Measurements from ENCODE around the gene B3GALT2.

The B3GALT2 gene

GRCh38 chr1:193144999-193145398 is 41.4 kb downstream of the B3GALT2 start:
- Histone ChIP-seq H3K9me3 (ENCODE audit: control insufficient read depth, low read length) (no peaks in the 10 kb centered on the region), H3K27me3 (ENCODE audit: control insufficient read depth, insufficient read depth, low read length, poor library complexity, severe bottlenecking) (no peaks in the 10 kb centered on the region), H3K4me3 (ENCODE audit: insufficient read depth, low read depth, low read length) (no peak overlapping the region), H3K27ac (ENCODE audit: insufficient read depth, low read depth, low read length, poor library complexity, severe bottlenecking) (no peak overlapping the region), H3K4me1 (ENCODE audit: control insufficient read depth, insufficient read depth, low read length) (no peaks in the 10 kb centered on the region), H3K36me3 (ENCODE audit: control insufficient read depth, insufficient read depth, low read length) (peaks cover 14% of the 10 kb centered on the region)
- 100% methylated on average over 1 of the region's 1 CpG; no CpG with 5 or more reads in 1 of the 2 experiments for WGBS, 2 experiments

- no peaks in the 10 kb centered on the region for H3K27me3 ChIP-seq (ENCODE audit: control insufficient read depth, insufficient read depth, low read length, poor library complexity, severe bottlenecking)
- 95 to 98% methylated on average over 4 to 5 of the region's 5 CpGs for WGBS, 2 experiments
- no peak overlapping the region for H3K4me3 ChIP-seq (ENCODE audit: insufficient read depth, low read depth, low read length)
- no peaks in the 10 kb centered on the region for H3K4me1 ChIP-seq (ENCODE audit: control insufficient read depth, insufficient read depth, low read length)
- no peaks in the 10 kb centered on the region for H3K9me3 ChIP-seq (ENCODE audit: control insufficient read depth, low read length)
- peaks cover 17% of the 10 kb centered on the region for H3K36me3 ChIP-seq (ENCODE audit: control insufficient read depth, insufficient read depth, low read length)
- no peak overlapping the region for H3K27ac ChIP-seq (ENCODE audit: insufficient read depth, low read depth, low read length, poor library complexity, severe bottlenecking)
Measured at GRCh38 chr1:193144361-193144938, 42.0 kb downstream of the B3GALT2 start.

- peaks cover 14% of the 10 kb centered on the region for H3K36me3 ChIP-seq (ENCODE audit: control insufficient read depth, insufficient read depth, low read length)
- WGBS, 2 experiments = 80 to 100% methylated on average over 1 of the region's 1 CpG
Measured at GRCh38 chr1:193143285-193143684, 43.1 kb downstream of the B3GALT2 start.

GRCh38 chr1:193142409-193142808 is 44.0 kb downstream of the B3GALT2 start:
- 92 to 100% methylated on average over 1 of the region's 2 CpGs for WGBS, 2 experiments
- no peaks in the 10 kb centered on the region for H3K27me3 ChIP-seq (ENCODE audit: control insufficient read depth, insufficient read depth, low read length, poor library complexity, severe bottlenecking)
- H3K27ac ChIP-seq (ENCODE audit: insufficient read depth, low read depth, low read length, poor library complexity, severe bottlenecking) = no peak overlapping the region
- H3K4me3 ChIP-seq (ENCODE audit: insufficient read depth, low read depth, low read length) = no peak overlapping the region
- H3K36me3 ChIP-seq (ENCODE audit: control insufficient read depth, insufficient read depth, low read length) = peaks cover 17% of the 10 kb centered on the region
- H3K9me3 ChIP-seq (ENCODE audit: control insufficient read depth, low read length) = no peaks in the 10 kb centered on the region
- H3K4me1 ChIP-seq (ENCODE audit: control insufficient read depth, insufficient read depth, low read length) = no peaks in the 10 kb centered on the region

More at GRCh38 chr1:193143285-193143684, 43.1 kb downstream of the B3GALT2 start:
- Histone ChIP-seq H3K27ac (ENCODE audit: insufficient read depth, low read depth, low read length, poor library complexity, severe bottlenecking) (no peak overlapping the region), H3K9me3 (ENCODE audit: control insufficient read depth, low read length) (no peaks in the 10 kb centered on the region), H3K4me1 (ENCODE audit: control insufficient read depth, insufficient read depth, low read length) (no peaks in the 10 kb centered on the region), H3K27me3 (ENCODE audit: control insufficient read depth, insufficient read depth, low read length, poor library complexity, severe bottlenecking) (no peaks in the 10 kb centered on the region), H3K4me3 (ENCODE audit: insufficient read depth, low read depth, low read length) (no peak overlapping the region)

GRCh38 chr1:193141804-193142203 is 44.6 kb downstream of the B3GALT2 start:
- H3K4me3 ChIP-seq (ENCODE audit: insufficient read depth, low read depth, low read length) = no peak overlapping the region
- WGBS, 2 experiments = 90 to 95% methylated on average over 1 to 2 of the region's 3 CpGs
- no peaks in the 10 kb centered on the region for H3K27me3 ChIP-seq (ENCODE audit: control insufficient read depth, insufficient read depth, low read length, poor library complexity, severe bottlenecking)
- no peaks in the 10 kb centered on the region for H3K4me1 ChIP-seq (ENCODE audit: control insufficient read depth, insufficient read depth, low read length)
- peaks cover 17% of the 10 kb centered on the region for H3K36me3 ChIP-seq (ENCODE audit: control insufficient read depth, insufficient read depth, low read length)
- H3K27ac ChIP-seq (ENCODE audit: insufficient read depth, low read depth, low read length, poor library complexity, severe bottlenecking) = no peak overlapping the region
- no peaks in the 10 kb centered on the region for H3K9me3 ChIP-seq (ENCODE audit: control insufficient read depth, low read length)

- WGBS, 2 experiments = 94% methylated on average over 7 of the region's 7 CpGs
- no peaks in the 10 kb centered on the region for H3K27me3 ChIP-seq (ENCODE audit: control insufficient read depth, insufficient read depth, low read length, poor library complexity, severe bottlenecking)
- H3K36me3 ChIP-seq (ENCODE audit: control insufficient read depth, insufficient read depth, low read length) = peaks cover 24% of the 10 kb centered on the region
Measured at GRCh38 chr1:193140254-193140653, 46.2 kb downstream of the B3GALT2 start.

GRCh38 chr1:193131266-193131860 is 55.0 kb downstream of the B3GALT2 start:
- WGBS, 2 experiments = 92 to 97% methylated on average over 2 of the region's 2 CpGs
- no peaks in the 10 kb centered on the region for H3K4me1 ChIP-seq (ENCODE audit: control insufficient read depth, insufficient read depth, low read length)
- H3K4me3 ChIP-seq (ENCODE audit: insufficient read depth, low read depth, low read length) = no peak overlapping the region
- H3K27me3 ChIP-seq (ENCODE audit: control insufficient read depth, insufficient read depth, low read length, poor library complexity, severe bottlenecking) = no peaks in the 10 kb centered on the region
- no peak overlapping the region for H3K27ac ChIP-seq (ENCODE audit: insufficient read depth, low read depth, low read length, poor library complexity, severe bottlenecking)
- no peaks in the 10 kb centered on the region for H3K9me3 ChIP-seq (ENCODE audit: control insufficient read depth, low read length)
- peaks cover 30% of the 10 kb centered on the region for H3K36me3 ChIP-seq (ENCODE audit: control insufficient read depth, insufficient read depth, low read length)

More at GRCh38 chr1:193140254-193140653, 46.2 kb downstream of the B3GALT2 start:
- no peak overlapping the region for H3K27ac ChIP-seq (ENCODE audit: insufficient read depth, low read depth, low read length, poor library complexity, severe bottlenecking)
- H3K9me3 ChIP-seq (ENCODE audit: control insufficient read depth, low read length) = no peaks in the 10 kb centered on the region
- H3K4me1 ChIP-seq (ENCODE audit: control insufficient read depth, insufficient read depth, low read length) = no peaks in the 10 kb centered on the region
- no peak overlapping the region for H3K4me3 ChIP-seq (ENCODE audit: insufficient read depth, low read depth, low read length)
